HG03196 (cell line): Measurements from ENCODE around the gene CD101.

ENCODE experiments used
- ATAC-seq: cut with Tn5 transposase; IDR thresholded peaks from one replicate; pipeline ENCODE4 v1.9.1; 2021; ENCODE audit not compliant: unreplicated experiment

Gene CD101

DNA sequence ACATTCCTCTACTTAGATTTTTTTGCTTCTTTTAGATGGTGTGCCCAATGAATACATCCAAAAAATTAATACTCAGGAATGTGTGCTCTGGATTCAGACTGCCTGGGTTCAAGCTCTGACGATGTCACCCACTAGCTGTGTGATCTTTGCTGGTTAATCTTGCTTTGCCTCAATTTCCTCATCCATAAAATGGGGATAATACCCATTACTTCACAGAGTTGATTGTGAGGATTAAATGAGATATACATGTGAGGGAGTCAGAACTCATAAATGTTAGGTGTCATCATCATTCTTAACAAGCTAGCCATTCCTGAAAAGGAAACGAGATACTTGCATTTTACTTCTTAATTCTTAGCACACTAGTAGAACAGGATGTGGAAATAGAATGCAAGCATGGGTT is 45.7 kb downstream of the CD101 start:
- no peak for ATAC-seq

DNA sequence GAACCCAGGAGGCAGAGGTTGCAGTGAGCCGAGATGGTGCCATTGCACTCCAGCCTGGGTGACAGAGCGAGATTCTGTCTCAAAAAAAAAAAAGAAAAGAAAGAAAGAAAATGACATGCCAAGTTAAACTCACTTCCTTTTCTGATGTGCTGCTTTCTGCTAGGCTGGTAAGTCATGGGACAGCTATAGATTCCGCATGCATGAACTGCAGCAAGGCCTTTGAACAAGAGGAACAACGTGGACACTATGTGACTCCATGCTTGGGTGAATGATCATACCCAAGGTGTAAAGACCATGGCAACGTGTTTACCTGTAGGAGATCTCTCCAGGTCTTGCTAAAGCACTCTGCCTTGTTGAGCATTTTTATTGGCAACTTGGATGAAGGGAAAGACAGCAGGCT is 48.3 kb downstream of the CD101 start:
- ATAC-seq, result no peak

DNA sequence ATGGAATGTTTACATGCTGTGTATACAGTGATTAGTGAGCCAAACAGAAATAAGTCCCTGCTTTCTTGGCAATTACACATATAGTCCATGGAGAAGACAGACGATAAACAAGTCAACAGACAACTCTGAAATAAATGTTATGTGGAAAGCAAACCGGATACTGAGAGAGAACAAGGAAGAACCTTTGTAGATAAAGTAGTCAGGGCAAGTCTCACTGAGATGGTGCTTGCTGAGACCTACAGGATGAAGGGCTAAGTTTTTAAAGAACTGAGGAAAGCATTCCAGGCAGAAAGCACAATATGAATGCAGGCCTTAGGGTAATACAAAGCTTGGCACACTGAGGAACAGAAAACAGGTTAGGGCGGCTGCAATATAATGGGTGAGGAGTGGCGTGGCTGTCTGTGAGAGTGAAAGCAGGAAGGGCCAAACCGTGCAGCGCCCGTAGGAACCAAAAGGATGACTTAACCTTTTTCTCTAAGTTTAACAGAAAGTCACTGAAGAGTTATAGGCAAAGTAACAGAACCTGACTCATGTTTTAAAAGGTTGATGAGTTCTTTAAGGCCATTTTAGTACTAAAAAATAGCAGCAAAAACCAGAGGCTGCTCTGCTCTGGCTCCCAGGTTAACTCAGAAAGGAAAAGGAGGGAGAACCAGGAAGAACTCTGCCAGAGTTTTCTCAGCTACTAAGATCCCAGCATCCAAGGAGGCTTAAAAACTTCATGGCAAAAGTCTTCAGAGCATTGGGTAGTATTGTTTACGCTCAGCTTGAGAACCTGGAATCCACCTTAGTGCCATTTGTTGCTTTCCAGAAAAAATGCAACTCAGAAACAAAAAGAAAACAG is 49.9 kb downstream of the CD101 start:
- peak; percentile 79 for ATAC-seq

DNA sequence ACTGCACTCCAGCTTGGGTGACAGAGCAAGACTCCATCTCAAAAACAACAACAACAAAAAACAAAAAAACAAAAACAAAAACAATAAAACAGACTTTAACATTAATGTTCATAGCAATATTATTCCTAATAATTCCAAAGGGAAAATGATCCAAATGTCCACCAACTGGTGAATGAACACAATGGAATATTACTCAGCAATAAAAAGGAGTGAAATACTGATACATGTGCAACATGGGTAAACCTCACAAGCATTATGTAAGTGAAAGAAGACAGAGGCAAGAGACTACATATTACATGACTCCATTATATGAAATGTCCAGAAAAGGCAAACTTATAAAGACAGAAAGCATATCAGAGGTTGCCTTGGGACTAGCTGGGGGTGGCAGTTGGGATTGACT is 52.5 kb downstream of the CD101 start:
- no peak for ATAC-seq

GRCh38 chr1:117058810-117059209 is 57.2 kb downstream of the CD101 start:
- ATAC-seq, result no peak

DNA sequence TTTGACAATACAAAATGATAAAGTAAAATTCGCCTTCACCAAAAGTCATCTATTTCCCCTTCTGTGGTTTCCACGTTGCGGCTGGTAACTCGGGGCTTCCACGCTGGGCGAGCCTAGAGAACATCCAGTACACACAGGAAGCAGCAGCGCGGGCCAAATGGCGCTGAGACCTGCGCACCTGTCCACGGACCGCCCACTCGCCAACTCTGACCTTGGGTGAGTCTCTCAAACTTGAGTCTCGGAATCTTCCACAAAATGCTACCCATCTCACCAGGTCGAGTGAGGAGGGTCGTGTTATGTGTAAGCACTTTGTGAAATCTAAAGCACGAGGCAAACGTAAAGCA is 57.7 kb downstream of the CD101 start:
- ATAC-seq, result peak; percentile 36

- ATAC-seq, result peak; percentile 90
Measured at GRCh38 chr1:117059678-117060440, 58.3 kb downstream of the CD101 start, which contains the start of gene TTF2. Gene TTF2 (plus strand): TSS chr1:117060326. CDS start chr1:117060347, 21 bp downstream.

DNA sequence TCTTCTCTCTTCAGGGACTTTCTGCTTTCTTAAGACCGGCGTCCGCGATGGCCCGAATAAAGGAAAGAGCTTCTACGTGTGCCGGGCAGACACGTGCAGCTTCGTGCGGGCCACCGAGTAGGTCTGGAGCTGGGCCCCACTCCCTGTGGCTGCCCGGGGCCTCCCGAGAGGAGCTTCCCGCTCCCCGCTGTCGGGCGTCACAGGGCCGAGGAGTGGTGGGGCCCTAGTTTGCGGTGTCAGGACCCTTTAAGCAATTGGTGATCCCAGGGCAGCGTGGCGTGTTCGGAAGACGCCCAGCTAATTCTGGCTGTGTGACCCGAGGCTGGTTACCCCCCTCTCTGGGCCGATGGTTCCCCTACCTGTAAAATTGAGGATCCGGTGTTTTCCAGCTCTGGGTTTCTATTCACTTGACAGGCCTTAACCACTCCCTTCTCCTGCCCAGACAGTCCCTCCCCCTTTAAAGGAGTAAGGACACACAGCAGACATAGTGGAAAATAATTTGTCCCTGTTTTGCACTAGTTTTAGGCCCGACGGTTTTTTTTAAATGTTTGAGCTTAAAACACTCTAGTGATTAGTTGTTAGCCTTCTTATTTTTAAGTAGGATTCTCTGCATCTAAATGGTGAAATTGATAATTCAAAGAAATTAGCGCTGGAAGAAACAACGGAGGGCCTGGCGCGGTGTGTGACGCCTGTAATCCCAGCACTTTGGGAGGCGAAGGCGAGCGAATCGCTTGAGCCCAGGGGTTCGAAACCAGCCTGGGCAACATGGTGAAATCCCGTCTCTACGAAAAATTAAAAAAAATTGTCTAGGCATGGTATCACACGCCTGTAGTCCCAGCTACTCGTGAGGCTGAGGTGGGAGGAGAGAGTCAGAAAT is 59.1 kb downstream of the CD101 start:
- ATAC-seq, result peak; percentile 6

- ATAC-seq, result no peak
Measured at GRCh38 chr1:117061986-117062415, 60.4 kb downstream of the CD101 start.

DNA sequence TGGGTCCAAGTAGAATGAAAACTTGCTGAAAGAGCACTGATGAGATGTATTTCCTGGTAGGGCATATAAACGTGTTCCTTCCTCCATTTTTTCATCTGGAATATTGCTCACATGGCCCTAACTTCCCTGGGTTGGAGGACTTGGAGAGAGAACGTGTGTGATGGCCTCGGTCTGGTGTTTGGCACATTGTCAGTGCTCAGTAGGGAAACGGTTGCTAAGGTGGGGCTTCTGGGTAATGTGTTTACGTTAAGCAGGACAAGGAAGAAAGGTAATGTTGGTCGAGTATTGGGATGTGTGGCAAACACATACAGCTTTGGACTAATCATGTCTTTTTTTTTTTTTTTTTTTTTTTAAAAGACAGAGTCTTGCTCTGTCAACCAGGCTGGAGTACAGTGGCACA is 64.8 kb downstream of the CD101 start:
- no peak for ATAC-seq

- peak; percentile 63 for ATAC-seq
Measured at GRCh38 chr1:117067533-117068370, 66.2 kb downstream of the CD101 start.

DNA sequence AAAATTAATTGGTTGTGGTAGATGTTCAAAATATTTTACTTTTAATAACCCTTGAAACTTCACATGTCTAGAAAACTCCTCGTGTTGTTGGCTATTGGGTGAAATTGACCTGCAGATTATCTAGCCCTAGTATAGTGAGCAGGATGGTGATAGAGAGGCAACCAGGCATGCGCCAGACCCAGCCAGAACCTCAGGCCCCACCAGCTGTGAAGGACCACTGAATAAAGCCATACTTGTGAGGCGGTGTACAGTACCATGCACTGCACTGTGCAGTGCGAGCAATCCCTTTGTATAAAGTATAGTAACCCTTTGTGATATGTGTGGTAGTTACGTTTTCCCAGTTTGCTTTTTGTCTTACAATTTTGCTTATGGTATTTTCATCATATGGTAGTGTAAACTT is 67.0 kb downstream of the CD101 start:
- ATAC-seq, result no peak

DNA sequence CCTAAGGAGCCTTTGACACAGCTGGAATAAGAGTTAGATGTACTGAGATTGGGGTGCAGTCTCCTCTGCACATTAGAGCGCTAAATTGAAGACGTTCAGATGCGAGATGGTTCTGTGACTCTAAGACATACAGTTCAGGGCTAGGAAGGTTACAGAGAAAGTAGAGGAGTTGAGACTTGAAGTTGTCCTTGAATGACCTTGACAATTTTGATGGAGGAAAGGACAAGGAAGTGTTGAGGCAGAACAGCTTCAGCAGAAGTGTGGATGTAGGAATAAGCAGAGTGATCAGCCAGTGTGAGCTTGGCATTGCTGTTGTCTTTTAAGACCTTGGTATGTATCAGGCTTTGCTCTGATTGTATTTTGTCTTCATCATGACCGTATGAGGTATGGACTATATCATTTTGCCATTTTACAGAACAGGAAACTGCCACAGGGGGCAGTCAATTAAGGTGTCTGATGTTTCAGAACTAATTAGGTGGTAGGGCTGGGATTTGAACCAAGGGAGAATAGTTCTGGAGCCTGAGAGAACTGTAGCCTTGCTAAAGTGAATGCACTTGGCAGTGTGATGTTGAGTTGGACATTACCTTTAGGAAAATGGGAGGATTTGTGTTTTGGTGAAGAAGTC is 67.8 kb downstream of the CD101 start:
- no peak for ATAC-seq

GRCh38 chr1:117070124-117070523 is 68.6 kb downstream of the CD101 start:
- no peak for ATAC-seq

GRCh38 chr1:117076648-117077047 is 75.1 kb downstream of the CD101 start:
- ATAC-seq, result no peak

GRCh38 chr1:117077267-117077666 is 75.7 kb downstream of the CD101 start:
- no peak for ATAC-seq

GRCh38 chr1:117079737-117080136 is 78.2 kb downstream of the CD101 start:
- ATAC-seq, result no peak

DNA sequence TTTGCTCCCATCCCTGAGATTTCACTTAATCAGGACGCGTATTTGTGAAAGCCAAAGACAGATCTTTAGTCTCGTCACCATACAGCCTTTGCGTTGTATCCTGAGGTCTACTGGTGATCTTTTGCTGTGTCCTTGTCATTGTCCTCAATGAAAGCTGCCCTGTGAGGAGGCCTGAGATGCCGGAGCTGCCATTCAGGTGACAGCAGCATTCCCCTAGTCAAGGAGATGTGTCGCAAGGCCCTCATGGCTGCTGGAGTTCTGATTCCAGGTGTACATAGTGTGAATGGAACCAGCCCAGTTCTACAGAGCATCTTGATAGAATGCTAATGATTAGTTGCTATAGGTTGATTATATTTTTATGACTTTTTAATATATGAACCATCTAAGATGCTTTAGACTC is 82.7 kb downstream of the CD101 start:
- ATAC-seq, result no peak
